C4-2B (cell line): Measurements from ENCODE around the gene SOX5.

Experiments used
- H3K27ac ChIP-seq: fragments of 450-650 bp; 2 replicates; pipeline ENCODE4 v1.5.1; 2017
- ZFX ChIP-seq: fragments of 450-650 bp; IDR thresholded peaks from 2 replicates; pipeline ENCODE4 v1.6.1; 2017
- TF ChIP-seq, protein P1 (sequence below): fragments of 450-650 bp; conservative IDR thresholded peaks from 2 replicates; pipeline ENCODE4 v1.5.1; 2017; ENCODE audit warnings: mild to moderate bottlenecking

Gene SOX5

GRCh38 chr12:23911574-23911973 is 37.9 kb downstream of the SOX5 start:
- TF ChIP-seq ZFX, result no peak
- TF ChIP-seq, protein P1, sequence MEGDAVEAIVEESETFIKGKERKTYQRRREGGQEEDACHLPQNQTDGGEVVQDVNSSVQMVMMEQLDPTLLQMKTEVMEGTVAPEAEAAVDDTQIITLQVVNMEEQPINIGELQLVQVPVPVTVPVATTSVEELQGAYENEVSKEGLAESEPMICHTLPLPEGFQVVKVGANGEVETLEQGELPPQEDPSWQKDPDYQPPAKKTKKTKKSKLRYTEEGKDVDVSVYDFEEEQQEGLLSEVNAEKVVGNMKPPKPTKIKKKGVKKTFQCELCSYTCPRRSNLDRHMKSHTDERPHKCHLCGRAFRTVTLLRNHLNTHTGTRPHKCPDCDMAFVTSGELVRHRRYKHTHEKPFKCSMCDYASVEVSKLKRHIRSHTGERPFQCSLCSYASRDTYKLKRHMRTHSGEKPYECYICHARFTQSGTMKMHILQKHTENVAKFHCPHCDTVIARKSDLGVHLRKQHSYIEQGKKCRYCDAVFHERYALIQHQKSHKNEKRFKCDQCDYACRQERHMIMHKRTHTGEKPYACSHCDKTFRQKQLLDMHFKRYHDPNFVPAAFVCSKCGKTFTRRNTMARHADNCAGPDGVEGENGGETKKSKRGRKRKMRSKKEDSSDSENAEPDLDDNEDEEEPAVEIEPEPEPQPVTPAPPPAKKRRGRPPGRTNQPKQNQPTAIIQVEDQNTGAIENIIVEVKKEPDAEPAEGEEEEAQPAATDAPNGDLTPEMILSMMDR, result no peak
- H3K27ac ChIP-seq, result no peak overlapping the region

- TF ChIP-seq, protein P1, result no peak
- no peak for TF ChIP-seq ZFX
- no peak overlapping the region for H3K27ac ChIP-seq
Observed at GRCh38 chr12:23909551-23909950, 39.9 kb downstream of the SOX5 start.

- H3K27ac ChIP-seq, result no peak overlapping the region
Observed at GRCh38 chr12:23906329-23906728, 43.1 kb downstream of the SOX5 start.

DNA sequence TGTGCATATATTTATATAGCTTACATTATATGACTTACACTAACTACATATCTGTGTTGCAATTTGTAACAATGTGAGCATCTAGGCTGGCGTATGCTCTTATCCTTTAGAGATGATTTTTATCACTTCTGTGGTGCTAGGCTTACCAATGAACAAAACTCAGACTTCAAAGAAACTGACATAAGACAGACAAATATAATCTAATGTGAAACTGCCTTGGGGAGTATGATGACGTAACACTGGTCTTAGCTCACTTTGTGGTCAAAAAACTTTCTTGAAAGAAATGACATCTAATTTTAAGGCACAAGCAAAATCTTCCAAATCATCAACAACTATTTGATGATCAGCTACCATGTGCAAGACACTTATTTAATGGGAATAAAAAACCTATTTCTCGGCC is 50.0 kb downstream of the SOX5 start:
- no peak for TF ChIP-seq ZFX
- TF ChIP-seq, protein P1, result no peak
- H3K27ac ChIP-seq, result no peak overlapping the region

More at GRCh38 chr12:23906329-23906728, 43.1 kb downstream of the SOX5 start:
- TF ChIP-seq, protein P1, result no peak
- TF ChIP-seq ZFX, result no peak

GRCh38 chr12:23898121-23898520 is 51.3 kb downstream of the SOX5 start:
- no peak overlapping the region for H3K27ac ChIP-seq
- TF ChIP-seq, protein P1, result no peak
- TF ChIP-seq ZFX, result no peak

DNA sequence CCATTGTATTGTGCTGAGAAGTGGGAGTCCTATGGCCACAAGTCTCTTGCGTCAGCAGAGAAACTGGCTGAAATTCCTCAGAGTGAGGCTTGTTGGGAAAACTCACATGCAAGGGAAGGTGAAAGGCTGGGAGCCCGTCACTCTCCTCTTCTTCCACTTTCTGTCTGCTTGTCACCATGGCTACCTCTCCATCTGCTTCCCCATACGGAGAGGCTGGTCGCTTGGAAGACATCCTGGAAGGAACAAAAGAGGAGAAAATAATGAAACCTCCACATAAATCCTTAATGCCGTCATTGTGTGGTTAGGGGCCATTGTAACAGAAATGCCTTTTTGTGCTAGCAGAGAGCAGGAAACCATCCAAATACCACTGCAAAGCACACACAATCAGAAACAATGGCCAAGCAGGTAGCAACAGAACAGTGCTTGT is 53.7 kb downstream of the SOX5 start:
- H3K27ac ChIP-seq, result no peak overlapping the region
- TF ChIP-seq ZFX, result no peak
- TF ChIP-seq, protein P1, result no peak

- no peak overlapping the region for H3K27ac ChIP-seq
- TF ChIP-seq, protein P1, result no peak
- no peak for TF ChIP-seq ZFX
Observed at GRCh38 chr12:23893611-23894010, 55.9 kb downstream of the SOX5 start.
